IPS-NIHi11 (cell line): ENCODE results near the gene PLA2G2C.

Source experiments
- DNase-seq: peaks from one replicate; pipeline ENCODE4 v3.0.0; 2012; ENCODE audit warnings: mixed read lengths, low spot score

Gene PLA2G2C

DNA sequence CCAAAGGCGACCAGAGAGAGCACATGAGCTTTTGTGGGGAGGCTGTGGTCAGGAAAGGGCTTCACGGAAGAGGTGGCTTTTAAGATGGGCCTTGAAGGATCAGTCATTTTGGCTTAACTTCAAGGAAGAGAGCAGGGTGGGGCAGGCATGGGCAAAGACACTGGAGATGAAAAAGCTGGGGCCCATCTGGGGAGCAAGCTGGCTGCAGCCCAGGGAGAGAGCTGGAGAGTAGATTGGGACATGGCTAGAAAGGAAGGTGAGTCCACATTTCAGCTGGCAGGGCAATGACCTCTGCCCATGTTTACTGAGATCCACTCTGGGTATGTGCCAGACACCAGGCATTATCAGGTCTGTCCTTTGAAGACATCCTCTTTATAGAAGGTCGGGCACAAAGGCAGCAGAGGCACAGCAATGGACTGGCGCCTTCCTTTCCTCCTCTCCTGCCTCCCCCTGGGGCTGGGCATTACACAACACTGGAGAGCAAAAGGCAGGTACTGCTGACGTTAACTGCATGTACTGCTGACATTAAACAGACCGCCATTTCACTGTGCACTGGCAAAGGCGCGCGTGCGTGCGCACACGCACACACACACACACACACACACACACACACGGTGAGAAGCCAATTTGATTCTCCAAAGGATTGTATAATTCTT lies 2.6 kb downstream of the PLA2G2C start:
- DNase-seq: no peak

DNA sequence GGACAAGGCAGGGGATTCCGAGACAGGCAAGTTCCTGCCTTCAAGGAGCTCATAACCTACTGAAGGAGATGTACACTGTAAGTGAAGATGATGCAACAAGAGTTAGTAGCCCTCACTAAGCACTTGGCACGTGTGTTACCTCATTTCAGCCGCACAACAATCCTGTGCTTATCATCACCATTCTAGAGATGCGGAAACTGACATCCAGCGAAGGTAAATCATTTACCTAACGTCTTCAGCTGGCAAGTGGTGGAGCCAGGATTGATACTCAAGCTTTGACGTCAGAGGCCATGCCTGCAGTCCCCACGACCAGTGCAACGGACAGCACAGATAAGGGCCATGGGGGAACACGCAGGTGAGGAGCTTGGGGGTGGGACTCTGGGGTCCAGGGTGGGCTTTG lies 3.3 kb downstream of the PLA2G2C start:
- no peak for DNase-seq

DNA sequence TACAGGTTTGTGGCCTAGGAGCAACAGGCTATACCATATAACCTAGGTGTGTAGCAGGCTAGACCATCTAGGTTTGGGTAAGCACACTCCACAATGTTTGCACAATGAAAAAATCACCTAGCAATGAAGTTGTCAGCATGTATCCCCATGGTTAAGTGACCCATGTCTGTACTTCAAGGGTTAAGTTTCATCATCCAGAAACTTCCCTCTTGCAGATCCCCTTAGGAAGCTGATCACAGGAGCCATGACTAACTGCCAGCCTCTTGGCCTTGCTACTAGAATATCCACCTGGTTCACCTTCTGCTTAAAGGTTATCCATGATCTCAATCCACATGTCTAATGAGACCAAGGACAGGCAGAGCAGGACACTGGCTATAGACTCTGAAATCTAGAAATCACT lies 3.9 kb downstream of the PLA2G2C start:
- DNase-seq: no peak

DNA sequence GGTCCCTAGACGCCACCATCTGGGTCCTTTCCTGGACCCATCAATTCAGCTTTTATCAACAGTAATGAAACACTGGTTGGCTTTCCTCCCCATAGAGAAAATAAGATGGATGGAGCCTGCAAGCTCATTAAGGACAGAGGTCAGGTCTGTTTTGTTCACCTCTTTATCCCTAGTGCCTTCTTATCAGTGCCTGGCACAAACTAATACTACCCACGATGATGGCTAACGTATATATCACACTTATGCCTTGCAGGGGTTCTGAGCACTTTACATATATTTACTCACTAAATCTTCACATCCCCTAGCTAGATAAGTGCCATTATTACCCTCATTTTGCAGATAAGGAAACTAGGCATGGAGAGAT lies 5.5 kb downstream of the PLA2G2C start:
- no peak for DNase-seq

DNA sequence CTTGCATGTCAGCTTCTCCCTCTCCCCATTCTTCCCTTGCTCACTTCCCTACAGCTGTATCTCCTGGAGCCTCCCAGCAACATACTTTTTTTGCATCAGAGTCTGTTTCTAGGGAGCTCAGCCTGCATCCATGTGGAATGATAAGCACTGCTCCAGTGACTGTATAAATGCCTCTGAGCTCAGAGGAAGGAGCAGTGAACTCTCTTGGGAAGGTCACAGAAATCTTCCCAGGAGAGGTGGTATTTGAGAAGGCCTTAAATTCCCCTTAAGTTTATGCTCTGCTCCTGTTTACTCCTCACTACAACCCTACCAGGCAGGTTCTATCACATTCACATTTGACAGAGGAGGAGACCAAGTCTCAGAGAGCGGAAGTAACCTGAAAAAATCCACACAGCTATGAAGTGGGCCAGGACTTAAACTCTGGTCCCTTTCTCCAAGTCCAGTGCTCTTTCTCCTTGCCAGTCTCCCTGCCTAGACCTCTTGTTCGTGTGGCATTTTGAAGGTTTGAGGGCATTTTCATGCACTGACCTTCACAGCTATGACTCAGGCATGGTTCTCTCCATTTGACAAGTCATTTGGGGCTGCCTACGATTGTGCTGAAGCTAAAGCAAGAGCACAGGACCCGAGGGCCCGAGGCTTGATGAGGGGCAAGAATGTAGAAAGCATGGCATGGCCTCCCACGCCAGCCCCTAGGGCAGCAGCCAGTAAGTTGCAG lies 6.0 kb downstream of the PLA2G2C start:
- no peak for DNase-seq

DNA sequence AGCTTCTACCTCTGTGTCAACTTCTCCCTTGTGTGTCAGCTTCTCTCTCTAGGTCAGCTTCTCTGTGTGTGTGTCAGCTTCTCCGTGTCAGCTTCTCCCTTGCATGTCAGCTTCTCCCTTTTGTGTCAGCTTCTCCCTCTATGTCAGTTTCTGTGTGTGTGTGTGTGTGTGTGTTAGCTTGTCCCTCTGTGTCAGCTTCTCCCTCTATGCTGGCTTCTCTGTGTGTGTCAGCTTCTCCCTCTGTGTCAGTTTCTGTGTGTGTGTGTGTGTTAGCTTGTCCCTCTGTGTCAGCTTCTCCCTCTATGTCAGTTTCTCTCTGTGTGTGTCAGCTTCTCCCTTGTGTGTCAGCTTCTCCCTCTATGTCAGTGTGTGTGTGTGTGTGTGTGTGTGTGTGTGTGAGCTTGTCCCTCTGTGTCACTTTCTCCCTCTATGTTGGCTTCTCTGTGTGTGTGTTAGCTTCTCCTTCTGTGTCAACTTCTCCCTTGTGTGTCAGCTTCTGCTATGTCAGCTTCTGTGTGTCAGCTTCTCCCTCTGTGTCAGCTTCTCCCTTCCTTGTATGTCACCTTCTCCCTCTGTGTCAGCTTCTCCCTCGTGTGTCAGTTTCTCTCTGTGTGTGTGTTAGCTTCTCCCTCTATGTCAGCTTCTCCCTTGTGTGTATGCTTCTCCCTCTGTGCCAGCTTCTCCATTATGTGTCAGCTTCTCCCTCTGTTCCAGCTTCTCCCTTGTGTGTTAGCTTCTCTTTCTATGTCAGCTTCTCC lies 6.8 kb downstream of the PLA2G2C start:
- DNase-seq: no peak

DNA sequence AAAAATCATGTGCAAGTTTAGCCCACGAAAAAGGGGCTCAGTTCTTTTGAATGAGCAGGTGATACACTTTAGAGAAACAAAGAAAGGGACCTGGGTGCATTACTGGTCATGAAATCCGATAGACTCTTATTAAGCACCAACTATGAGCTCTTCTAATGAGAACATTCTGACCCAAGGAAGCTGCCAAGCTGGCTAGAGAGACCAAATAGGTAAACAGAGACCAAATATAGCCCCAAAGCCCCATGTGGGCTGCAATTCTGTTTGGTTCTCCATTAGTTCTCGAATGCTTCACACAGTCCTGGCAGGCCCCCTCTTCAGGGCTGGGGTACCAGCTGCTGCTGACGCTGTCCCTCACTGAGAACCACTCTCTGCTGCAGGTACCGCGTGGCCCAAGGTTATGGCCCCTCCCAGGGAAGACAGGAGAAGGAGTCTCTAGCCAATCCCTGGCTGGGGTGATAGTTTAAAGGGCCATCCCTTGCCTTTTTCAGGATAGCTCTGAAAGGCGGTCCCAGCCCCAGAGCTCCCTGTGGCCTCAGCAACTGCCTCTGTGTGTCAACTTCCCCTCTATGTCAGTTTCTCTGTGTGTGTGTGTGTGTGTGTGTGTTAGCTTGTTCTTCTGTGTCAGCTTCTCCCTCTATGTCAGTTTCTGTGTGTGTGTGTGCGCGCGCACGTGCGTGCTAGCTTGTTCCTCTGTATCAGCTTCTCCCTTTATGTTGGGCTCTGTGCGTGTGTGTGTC lies 7.5 kb downstream of the PLA2G2C start:
- no peak for DNase-seq

DNA sequence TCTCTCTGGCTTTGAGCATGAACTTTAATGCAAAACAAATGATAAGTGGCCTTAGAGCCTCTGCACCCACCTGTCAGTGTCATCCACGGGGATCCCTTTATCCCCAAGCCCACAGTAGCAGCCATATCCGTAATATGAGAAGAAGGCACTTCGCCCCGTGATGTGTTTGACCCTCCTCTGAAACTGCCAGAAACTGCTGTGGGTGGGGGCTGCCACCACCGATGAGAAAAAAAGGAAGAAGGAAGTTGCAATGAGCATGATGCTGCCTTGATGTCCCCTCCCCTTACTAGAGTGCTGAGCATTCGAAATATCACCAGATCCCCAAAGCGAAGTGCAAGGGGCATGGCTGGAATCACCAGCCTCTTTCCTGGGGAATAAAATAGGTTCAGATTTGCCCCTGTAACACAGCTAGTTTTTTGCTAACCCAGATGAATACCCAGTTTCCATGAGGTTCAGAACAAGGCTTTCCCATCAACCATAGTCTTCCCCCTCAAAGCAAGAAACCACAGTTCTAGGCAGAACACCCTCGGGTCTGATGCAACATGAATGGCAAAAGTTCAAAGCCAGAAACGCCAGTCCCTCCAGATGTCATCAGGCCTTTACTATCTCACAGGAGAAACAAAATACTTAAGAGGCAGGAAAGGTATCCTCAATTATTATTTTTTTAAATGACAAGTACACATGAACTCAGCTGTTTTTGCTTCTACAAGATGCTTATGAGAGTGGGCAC lies 11.2 kb downstream of the PLA2G2C start:
- no peak for DNase-seq

DNA sequence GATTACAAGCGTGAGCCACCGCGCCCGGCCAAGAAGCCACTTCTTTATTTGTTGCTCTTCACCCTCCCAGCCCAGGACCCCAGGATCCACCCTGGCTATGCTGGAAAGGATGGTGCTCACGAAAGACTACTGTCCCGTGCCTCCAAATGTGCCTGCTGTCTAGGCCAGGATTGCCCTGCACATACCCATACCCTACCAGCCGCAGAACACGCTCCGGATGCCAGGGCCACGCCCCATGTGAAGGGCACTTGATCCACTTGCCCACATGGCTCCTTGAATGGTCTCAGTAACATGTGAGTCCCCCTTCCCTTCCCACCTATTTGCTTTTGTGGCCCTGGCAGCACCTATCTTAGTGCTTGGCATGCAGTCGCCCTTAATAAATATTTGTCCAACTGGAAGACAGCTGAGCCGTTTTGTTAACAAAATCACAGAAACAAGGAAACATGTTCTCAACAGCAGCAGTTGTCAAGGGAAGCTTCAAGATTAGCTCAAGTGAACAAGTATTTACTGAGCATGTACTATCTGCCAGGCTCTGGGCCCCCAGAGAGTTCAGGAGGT lies 14.2 kb downstream of the PLA2G2C start:
- DNase-seq: no peak

DNA sequence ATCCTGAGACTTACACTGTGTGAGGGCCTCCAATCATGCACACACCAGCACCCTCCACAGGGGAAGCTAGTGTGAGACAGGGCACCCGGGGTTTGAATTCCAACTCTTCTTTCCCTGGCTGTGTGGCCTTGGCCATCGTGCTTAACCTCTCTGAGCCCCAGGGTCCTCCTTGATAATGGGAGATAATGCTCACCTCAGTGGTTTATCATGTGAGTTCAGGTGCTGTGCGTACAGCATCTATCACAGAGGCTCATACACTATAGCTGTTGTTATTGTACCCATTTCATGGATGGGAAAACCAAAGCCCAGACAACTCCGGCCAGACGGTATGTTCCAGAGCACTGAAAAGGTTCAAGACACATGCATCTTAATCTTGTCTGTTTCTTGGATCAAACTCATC lies 16.4 kb downstream of the PLA2G2C start:
- DNase-seq: no peak

DNA sequence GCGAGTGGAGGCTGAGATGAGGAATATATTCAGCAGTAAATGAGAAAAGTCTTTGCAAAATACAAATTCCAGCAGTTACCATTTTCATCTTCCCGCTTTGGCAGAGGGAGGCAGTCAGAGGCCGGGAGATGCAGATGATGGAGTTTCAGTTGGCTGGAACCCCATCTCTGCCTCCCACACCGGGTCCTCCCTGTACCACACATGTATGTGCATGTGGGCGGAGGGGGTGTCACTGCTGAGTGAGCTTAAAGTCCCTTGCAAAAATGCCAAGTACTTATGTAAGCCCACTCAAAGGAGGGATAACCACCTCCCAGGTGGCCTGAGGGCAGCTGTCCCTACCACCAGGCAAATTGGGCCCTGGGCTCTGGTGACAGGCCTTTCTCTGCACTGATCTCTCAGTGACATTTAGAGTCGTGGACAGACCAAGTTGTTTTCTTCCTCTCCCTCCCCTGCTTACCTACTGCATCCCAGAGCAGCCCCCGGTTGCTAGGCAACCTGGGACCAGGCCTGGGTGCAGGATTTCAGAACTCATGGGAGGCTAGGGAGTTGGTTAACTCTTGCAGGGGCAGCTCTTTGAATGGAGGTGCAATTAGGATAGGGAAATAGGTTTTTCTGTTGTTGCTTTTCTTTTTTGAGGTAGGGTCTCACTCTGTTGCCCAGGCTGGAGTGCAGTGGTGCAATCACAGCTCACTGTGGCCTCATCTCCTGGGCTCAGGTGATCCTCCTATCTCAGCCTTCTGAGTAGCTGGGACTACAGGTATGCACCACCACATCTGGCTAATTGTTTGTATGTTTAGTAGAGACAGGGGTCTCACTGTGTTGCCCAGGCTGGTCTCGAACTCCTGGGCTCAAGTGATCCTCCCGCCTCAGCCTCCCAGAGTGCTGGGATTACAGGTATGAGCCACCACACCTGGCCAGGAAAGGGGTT lies 17.5 kb downstream of the PLA2G2C start:
- no peak for DNase-seq

DNA sequence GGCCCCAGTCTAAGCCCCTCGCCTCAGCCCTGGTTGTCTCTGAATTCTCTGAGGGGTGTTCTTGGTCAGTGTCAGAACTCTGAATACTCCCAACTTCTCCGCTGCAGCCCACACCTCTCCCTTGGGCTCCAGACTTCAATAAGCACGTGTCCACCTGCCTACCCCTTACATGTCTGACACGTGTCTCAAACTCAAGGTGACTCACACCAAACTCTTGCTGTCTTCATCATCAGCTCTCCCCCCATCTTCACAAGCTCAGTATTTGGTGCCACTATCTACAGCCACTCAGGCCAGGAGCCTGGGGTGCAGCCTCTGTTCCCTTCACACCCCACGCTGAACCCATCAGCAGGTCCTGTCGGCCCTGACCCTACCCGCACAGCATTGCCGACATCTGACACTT lies 19.2 kb downstream of the PLA2G2C start:
- no peak for DNase-seq

DNA sequence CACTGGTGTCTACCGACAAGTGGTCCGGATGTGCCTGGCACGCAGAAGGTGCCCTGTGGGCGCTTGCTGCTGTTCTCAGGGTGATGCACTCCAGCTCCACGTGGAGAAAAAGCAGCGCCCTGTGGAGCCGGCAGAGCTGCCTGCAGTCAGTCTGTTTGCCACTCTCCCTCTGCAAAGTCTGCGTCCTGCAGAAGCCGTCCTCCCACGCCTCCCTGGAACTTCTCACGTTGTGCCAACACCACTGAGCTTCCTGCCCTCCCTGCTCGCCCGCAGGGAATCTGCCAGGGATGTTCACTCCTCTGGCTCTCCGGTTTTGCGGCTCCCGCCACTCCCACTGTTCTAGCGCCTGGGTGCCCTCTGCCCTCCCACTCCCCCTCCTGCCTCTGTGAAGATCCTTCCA lies 20.3 kb downstream of the PLA2G2C start:
- no peak for DNase-seq

DNA sequence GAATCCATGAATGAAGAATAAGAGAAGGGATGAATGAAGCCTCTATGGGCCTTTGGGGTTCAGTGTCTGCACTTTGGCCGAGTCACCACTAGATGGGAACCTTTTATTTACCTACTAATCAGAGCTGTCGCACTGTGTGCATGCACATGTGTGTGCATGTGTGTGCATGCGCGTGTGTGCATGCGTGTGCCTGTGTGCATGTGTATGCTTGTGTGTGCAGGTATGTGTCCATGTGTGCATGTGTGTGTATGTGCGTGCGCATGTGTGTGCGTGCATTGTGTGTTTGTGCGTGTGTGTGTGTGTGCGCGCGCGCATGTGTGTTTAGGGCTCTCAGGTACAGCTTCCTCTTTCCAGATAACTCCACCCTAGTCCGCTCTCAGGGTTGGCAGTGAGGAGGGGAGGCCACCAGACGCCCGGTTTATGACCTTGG lies 20.8 kb downstream of the PLA2G2C start:
- peak; percentile 53 for DNase-seq

DNA sequence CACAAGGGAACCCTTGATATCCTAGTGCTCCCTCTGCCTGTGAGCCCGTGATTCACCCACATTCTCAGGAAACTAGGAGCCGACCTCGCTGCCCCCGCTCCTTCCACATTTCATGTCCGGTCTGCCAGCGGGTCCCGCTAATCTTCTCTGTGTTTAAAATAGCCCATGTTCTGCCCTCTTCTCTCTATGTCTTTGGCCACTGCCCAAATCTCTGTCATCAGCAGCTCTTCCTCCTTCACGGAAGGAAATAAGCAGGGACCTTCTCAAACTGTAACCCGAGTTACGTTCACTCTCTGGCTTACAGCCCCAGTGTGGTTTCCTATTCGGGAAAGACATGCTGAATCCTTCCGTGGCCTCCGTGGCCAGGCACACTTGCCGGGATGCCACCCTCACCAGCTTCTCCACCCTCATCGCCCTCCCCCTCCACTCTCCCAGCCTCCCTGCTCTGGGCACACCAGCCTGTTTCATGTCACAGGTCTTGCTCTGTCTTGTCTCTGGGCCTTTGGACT lies 21.6 kb downstream of the PLA2G2C start:
- DNase-seq: no peak

DNA sequence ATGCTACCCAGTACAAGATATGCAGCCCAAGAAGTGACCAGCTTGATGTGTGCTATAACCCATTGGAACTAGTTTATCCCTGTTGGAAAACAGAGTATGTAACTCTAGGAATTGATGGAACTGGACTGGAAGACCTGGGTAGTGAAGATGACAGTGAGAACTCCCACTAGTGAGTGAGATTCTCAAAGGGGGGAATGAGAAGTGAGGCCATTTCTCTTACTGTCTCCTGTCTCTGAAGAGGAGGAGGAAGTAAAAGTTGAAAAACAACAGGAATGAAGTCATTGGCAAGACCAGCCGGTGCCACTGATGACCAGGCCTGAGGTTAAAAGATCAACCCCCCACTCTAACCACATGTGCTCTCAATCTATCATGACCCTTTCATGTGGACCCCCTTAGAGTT lies 26.3 kb downstream of the PLA2G2C start:
- DNase-seq: no peak

DNA sequence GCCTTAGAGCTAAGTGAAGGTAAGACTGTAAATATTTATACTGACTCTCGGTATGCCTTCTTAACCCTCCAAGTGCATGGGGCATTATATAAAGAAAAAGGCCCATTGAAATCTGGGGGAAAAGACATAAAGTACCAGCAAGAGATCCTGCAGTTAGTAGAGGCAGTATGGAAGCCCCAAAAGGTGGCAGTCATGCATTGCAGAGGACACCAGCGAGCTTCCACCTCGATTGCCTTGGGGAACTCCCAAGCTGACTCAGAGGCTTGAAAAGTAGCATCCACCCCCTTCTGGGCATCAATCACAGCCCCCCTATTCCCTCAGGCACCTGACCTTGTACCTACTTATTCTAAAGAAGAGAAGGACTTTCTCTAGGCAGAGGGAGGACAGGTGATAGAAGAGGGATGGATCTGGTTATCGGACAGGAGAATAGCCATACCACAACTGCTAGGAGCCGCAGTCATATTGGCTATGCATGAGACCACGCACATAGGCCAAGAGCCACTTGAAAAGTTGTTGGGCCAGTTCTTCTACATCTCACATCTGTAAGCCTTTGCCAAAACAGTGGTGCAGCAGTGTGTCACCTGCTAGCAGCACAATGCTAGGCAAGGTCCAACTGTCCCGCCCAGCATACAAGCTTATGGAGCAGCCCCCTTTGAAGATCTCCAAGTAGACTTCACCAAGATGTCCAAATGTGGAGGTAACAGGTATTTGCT lies 27.8 kb downstream of the PLA2G2C start:
- DNase-seq: no peak

DNA sequence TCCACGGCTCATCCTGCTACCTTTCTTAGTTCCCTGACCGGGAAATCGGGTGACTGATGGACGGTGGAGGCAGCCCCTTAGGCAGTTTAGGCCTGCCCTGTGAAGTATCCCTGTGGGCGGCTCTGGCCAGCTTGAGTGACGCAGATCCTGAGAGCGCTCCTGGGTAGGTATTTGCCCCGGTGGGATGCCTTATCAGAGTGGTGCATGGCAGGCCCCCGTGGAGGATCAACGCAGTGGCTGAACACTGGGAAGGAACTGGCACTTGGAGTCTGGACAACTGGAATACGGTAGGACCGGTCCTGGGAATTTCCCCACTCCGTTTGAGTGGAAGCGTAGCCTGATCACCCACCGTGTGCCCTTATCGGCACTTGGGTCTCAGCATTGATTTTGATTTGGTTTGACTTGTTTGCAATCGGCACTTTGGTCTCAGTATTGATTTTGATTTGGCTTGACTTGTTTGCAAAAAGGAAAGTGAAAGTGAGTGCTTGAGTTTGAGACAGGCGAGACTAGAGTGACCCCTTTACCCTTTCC lies 32.0 kb downstream of the PLA2G2C start:
- DNase-seq: no peak

DNA sequence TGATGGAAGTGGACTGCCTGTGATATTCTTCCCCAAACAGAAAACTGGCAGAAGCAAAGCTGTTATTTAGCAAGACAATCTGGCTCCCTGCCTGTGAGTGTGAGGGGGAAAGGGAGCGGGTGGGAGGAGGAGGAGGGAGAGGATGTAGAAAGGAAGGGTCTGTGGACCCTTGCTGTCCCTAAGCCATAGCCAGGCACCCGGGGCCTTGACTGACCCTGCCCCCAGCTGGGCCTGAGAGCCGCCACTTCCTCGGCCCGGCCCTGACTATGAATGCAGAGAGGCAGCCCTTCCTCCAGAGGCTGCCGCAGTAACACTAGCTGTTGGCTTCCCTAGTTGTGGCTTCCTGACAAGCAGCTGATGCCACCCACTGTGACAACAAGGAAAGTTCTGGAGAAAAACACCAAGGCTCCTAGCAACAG lies 33.3 kb downstream of the PLA2G2C start:
- DNase-seq: peak; percentile 56
